ENCODE results near the gene CAP1.

The CAP1 gene

DNA sequence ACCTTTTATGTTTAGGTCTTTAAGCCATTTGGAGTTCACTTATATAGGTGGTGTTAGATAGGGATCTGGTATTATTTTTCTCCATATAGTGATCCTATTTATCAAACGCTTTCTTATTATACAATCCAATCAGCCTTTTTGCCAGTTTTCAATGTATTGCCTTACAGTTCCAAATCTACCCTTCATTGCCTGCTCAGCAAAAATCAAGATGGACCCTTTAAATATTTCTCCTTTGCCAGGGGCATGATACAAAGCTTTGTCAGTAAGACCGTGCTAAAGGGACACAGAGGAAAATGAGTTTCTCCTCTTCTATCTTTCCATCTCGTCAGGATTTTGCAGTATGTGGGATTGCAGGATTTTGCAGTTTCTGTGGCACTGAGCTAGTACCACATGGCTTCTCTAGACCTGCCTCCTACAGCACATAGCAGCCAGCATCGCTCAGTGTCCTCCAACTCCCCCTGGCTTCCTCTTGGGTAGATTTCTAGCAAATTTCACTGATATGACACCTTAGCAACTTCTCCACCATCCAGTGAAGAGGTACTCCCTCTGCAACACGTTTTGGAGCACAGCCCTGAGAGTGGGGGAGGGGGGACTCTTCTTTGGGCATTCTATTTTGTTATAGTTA, 22.5 kb upstream of the CAP1 start:
- no peak for DNase-seq (ENCODE audit: extremely low spot score)
- CTCF ChIA-PET: no interaction called here
- TF ChIP-seq, protein P1, sequence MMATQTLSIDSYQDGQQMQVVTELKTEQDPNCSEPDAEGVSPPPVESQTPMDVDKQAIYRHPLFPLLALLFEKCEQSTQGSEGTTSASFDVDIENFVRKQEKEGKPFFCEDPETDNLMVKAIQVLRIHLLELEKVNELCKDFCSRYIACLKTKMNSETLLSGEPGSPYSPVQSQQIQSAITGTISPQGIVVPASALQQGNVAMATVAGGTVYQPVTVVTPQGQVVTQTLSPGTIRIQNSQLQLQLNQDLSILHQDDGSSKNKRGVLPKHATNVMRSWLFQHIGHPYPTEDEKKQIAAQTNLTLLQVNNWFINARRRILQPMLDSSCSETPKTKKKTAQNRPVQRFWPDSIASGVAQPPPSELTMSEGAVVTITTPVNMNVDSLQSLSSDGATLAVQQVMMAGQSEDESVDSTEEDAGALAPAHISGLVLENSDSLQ (IDR thresholded peaks at IDR 0.05): no peak
- TF ChIP-seq LEF1 (IDR thresholded peaks at IDR 0.05; ENCODE audit: borderline replicate concordance): no peak
- TF ChIP-seq L3MBTL2 (conservative IDR thresholded peaks at IDR 0.05): no peak
- TF ChIP-seq CTBP1 (IDR thresholded peaks at IDR 0.05; ENCODE audit: borderline replicate concordance): no peak
- TF ChIP-seq HDGF (IDR thresholded peaks at IDR 0.05; ENCODE audit: borderline replicate concordance): no peak
- no peak for TF ChIP-seq SP1 (IDR thresholded peaks at IDR 0.05)
- TF ChIP-seq TARDBP (IDR thresholded peaks at IDR 0.05): no peak
- no peak for TF ChIP-seq FOXA1 (IDR thresholded peaks at IDR 0.05)
- TF ChIP-seq ZNF384 (IDR thresholded peaks at IDR 0.05): no peak
- TF ChIP-seq BHLHE40 (IDR thresholded peaks at IDR 0.05; ENCODE audit: borderline replicate concordance): no peak
- TF ChIP-seq NFRKB (IDR thresholded peaks at IDR 0.05): no peak
- no peak for TF ChIP-seq ELF4 (IDR thresholded peaks at IDR 0.05)
- POLR2A ChIA-PET: no interaction called here

DNA sequence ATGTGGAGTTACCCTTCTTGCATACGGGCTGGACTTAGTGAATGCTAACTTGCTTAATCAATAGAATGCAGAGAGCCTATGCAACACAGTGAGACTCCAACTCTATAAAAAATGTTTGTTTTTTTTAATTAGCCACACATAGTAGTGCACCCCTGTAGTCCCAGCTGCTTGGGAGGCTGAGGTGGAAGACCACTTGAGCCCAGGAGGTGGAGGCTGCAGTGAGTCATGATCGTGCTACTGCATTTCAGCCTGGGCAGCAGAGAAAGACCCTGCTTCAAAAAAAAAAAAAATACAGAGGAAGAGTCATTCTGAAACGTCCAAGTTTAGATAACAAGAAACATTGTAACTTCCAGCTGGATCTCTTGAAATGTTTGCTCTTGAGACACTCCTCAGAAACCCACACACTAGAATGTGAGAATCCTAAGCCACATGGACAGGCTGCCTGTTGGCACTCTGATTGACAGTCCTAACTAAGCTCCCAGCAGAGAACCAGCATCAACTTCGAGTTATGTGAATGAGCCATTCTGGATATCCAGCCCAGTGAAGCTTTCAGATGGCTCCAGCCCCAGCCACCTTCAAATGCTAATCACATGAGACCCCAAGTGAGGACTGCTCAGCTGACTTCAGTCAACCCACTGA, 20.0 kb upstream of the CAP1 start:
- no peak for DNase-seq (ENCODE audit: extremely low spot score)
- POLR2A ChIA-PET: no interaction called here
- TF ChIP-seq, protein P1 (IDR thresholded peaks at IDR 0.05): peak; percentile 67
- TF ChIP-seq LEF1 (IDR thresholded peaks at IDR 0.05; ENCODE audit: borderline replicate concordance): no peak
- CTCF ChIA-PET: no interaction called here

DNA sequence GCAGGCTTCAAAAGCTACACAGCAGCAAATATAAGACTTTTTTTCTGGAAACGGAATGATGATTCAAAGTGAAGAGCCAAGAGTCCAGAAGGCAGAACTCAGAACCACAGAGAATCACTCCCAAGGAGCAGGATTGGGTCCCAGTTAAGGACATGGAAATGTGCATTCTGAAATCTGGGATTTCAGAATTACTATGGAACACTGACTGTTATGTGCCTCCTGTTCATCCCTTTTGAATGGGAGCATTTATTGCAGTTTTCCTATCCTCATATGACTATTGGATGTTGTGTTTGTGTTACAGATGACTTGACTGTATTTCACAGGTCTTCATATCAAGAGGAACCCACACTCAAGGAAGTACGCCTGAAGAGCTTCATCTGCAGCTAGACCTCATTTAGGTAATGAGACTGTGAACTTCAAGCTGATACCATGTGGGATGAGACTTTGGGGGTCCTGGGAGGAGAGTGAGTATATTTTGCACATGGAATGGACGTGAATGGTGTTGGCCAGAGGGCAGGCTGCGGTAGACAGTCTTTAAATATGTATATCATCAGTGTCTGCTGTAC, 17.1 kb upstream of the CAP1 start:
- POLR2A ChIA-PET: no interaction called here
- CTCF ChIA-PET: interaction anchor here (1.1 kb wide), 1 partner anchor 9 kb away, joined by 3 read pairs; no protein-coding TSS in a partner anchor
- TF ChIP-seq, protein P1 (IDR thresholded peaks at IDR 0.05): no peak
- TF ChIP-seq BHLHE40 (IDR thresholded peaks at IDR 0.05; ENCODE audit: borderline replicate concordance) (no peak), NFRKB (IDR thresholded peaks at IDR 0.05) (no peak), L3MBTL2 (conservative IDR thresholded peaks at IDR 0.05) (no peak), FOXK2 (IDR thresholded peaks at IDR 0.05) (no peak), FOXM1 (IDR thresholded peaks at IDR 0.05; ENCODE audit: borderline replicate concordance) (no peak), HDGF (IDR thresholded peaks at IDR 0.05; ENCODE audit: borderline replicate concordance) (no peak), FOXA1 (IDR thresholded peaks at IDR 0.05) (no peak), SP1 (IDR thresholded peaks at IDR 0.05) (no peak), ARNT (IDR thresholded peaks at IDR 0.05) (no peak), ZNF384 (IDR thresholded peaks at IDR 0.05) (no peak), LEF1 (IDR thresholded peaks at IDR 0.05; ENCODE audit: borderline replicate concordance) (no peak), TARDBP (IDR thresholded peaks at IDR 0.05) (no peak), ELF4 (IDR thresholded peaks at IDR 0.05) (no peak), CTBP1 (IDR thresholded peaks at IDR 0.05; ENCODE audit: borderline replicate concordance) (no peak), SUZ12 (IDR thresholded peaks at IDR 0.05) (no peak)
- DNase-seq (ENCODE audit: extremely low spot score): no peak

DNA sequence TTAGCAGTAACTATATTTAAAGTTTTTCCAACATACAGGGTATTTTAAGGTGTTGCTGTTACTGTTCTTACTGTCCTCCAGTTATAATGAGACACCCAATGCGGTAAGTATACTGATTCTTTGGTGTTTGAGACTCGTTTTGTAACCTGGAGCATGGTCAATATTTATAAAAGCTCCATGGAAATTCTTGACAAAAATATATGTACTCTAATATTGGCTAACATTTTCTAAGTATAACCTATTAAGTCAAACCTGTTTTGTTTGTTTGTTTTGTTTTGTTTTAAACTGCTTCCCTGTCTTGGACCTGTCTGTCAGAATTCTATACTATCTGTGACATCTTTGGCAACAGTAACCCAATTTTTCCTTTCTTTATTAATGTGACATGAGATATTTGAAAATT, 15.9 kb upstream of the CAP1 start:
- CTCF ChIA-PET: interaction anchor here (1.0 kb wide), 1 partner anchor 51 kb away, joined by 5 read pairs; no protein-coding TSS in a partner anchor
- POLR2A ChIA-PET: no interaction called here
- DNase-seq (ENCODE audit: extremely low spot score): no peak
- TF ChIP-seq HDGF (IDR thresholded peaks at IDR 0.05; ENCODE audit: borderline replicate concordance) (no peak), TARDBP (IDR thresholded peaks at IDR 0.05) (no peak), L3MBTL2 (conservative IDR thresholded peaks at IDR 0.05) (no peak), SUZ12 (IDR thresholded peaks at IDR 0.05) (no peak), CTBP1 (IDR thresholded peaks at IDR 0.05; ENCODE audit: borderline replicate concordance) (no peak), FOXK2 (IDR thresholded peaks at IDR 0.05) (no peak), FOXA1 (IDR thresholded peaks at IDR 0.05) (no peak), ELF4 (IDR thresholded peaks at IDR 0.05) (no peak), BHLHE40 (IDR thresholded peaks at IDR 0.05; ENCODE audit: borderline replicate concordance) (no peak), LEF1 (IDR thresholded peaks at IDR 0.05; ENCODE audit: borderline replicate concordance) (no peak), SP1 (IDR thresholded peaks at IDR 0.05) (no peak)

DNA sequence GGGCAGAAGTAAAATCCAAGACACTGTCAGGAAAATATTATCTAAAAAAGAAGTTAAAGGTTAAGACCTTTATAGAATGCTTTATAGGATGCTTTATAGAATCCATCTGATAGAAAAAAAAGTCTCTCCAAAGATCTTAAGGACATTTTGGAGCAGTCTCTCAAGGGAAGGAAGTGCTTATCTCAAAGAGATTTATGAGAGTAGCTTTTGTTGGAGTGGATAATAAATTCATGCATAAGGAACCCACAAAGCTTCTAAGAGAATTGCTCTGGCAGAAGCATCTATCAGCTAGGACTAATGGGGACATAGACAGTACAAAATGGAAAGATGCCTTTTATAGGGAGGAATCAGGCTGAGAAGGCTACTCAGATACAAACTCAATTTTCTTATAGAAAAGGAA, 12.9 kb upstream of the CAP1 start:
- no peak for DNase-seq (ENCODE audit: extremely low spot score)
- ChIA-PET POLR2A (no interaction called here), CTCF (no interaction called here)
- TF ChIP-seq BHLHE40 (IDR thresholded peaks at IDR 0.05; ENCODE audit: borderline replicate concordance) (no peak), NFRKB (IDR thresholded peaks at IDR 0.05) (no peak), SP1 (IDR thresholded peaks at IDR 0.05) (no peak), TARDBP (IDR thresholded peaks at IDR 0.05) (no peak), L3MBTL2 (conservative IDR thresholded peaks at IDR 0.05) (no peak), ZNF384 (IDR thresholded peaks at IDR 0.05) (no peak), LEF1 (IDR thresholded peaks at IDR 0.05; ENCODE audit: borderline replicate concordance) (no peak), ELF4 (IDR thresholded peaks at IDR 0.05) (no peak)
- TF ChIP-seq, protein P1 (IDR thresholded peaks at IDR 0.05): no peak

Data from HEK293T (cell line).